Measurements from ENCODE around the gene TGFBR1.

DNA sequence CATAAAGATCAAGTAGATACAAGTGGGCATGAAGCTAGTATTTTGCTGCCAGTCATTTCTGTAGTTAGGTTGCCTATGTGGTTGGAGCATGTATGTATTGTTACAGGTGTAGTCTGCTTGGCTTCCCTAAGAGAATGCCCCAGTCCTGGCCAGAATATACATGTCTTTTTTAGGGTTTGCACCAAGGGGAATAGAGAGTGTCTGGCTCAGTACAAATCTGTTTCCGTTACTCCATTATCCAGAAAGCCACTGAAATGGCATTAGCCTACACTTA lies 23.2 kb downstream of the TGFBR1 start:
- TF ChIP-seq, protein P1, sequence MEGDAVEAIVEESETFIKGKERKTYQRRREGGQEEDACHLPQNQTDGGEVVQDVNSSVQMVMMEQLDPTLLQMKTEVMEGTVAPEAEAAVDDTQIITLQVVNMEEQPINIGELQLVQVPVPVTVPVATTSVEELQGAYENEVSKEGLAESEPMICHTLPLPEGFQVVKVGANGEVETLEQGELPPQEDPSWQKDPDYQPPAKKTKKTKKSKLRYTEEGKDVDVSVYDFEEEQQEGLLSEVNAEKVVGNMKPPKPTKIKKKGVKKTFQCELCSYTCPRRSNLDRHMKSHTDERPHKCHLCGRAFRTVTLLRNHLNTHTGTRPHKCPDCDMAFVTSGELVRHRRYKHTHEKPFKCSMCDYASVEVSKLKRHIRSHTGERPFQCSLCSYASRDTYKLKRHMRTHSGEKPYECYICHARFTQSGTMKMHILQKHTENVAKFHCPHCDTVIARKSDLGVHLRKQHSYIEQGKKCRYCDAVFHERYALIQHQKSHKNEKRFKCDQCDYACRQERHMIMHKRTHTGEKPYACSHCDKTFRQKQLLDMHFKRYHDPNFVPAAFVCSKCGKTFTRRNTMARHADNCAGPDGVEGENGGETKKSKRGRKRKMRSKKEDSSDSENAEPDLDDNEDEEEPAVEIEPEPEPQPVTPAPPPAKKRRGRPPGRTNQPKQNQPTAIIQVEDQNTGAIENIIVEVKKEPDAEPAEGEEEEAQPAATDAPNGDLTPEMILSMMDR (IDR thresholded peaks at IDR 0.05; ENCODE audit: insufficient read depth, low read depth, low read length): no peak
- no peak for TF ChIP-seq EZH2 (IDR thresholded peaks at IDR 0.05; ENCODE audit: insufficient read depth, low read length)
